Measurements from ENCODE around the gene MTHFD1. TPM values are rescaled to one million over a fixed set of nuclear protein-coding genes. Genes with fewer than 3 reads are reported as not detected.
"Not testable (repeated sequence)": the region's sequence is repeated elsewhere in the genome, so short reads cannot be mapped to it uniquely, and the experiment has no call there.

MTHFD1 gene
- total RNA-seq, result 100 to 1,000 TPM in 2 of 8 experiments, 10 to 100 TPM in 6; 13.5 to 132 (median 38.5) TPM

GRCh38 chr14:64387782-64388532 lies at the start of gene MTHFD1:
MTHFD1 (plus strand) TSS chr14:64388353; CDS start chr14:64388428, 75 bp downstream.
- ATAC-seq (replicated peaks in 6 of 8), result peak; percentile 84 to 92 (median 89)
- in situ Hi-C loops (cut with MboI; ENCODE audit: low pct_unique_long_range_greater_than_20kb in 2 of 9, low sequenced_read_pairs in 9 of 9, unreplicated experiment in 9 of 9), result no loop called here
- peak within 1 kb of the TSS; percentile 44 to 68 (median 49) for H3K4me3 ChIP-seq
- peaks cover 9% of the 10 kb centered on the region in 2 donors for H3K4me1 ChIP-seq (replicated peaks in 1 of 2)
- H3K27ac ChIP-seq, result peak within 1 kb of the TSS; percentile 66 to 87
- WGBS, 10 experiments, result 0 to 2% (median 1%) methylated on average over 1 to 17 of the region's 58 CpGs; no CpG with 5 or more reads in 6 of the 10 experiments

GRCh38 chr14:64338616-64339316 lies 49.4 kb upstream of the MTHFD1 start:
- 0 to 10% (median 0%) methylated on average over 1 to 16 of the region's 49 CpGs; no CpG with 5 or more reads in 4 of the 10 experiments for WGBS, 10 experiments

GRCh38 chr14:64340560-64341196 lies 47.5 kb upstream of the MTHFD1 start:
- ATAC-seq (replicated peaks in 6 of 8), result no peak
- no peak overlapping the region for H3K4me3 ChIP-seq
- WGBS, 10 experiments, result 80 to 100% (median 88%) methylated on average over 1 to 8 of the region's 8 CpGs; no CpG with 5 or more reads in 1 of the 10 experiments
- no peak overlapping the region for H3K27ac ChIP-seq
- H3K4me1 ChIP-seq (replicated peaks in 1 of 2), result peaks cover 7 to 19% of the 10 kb centered on the region in 2 donors
- in situ Hi-C loops (cut with MboI; ENCODE audit: low pct_unique_long_range_greater_than_20kb in 2 of 9, low sequenced_read_pairs in 9 of 9, unreplicated experiment in 9 of 9), result loop anchor here in 1 of 9 experiments (10.0 kb wide), 1 partner anchor 144 kb away; no protein-coding TSS in a partner anchor

More at GRCh38 chr14:64338616-64339316, 49.4 kb upstream of the MTHFD1 start:
- in situ Hi-C loops (cut with MboI; ENCODE audit: low pct_unique_long_range_greater_than_20kb in 2 of 9, low sequenced_read_pairs in 9 of 9, unreplicated experiment in 9 of 9), result no loop called here
- peak overlapping the region; percentile 49 to 80 (median 66) for H3K4me3 ChIP-seq
- H3K4me1 ChIP-seq (replicated peaks in 1 of 2), result peaks cover 7 to 19% of the 10 kb centered on the region in 2 donors
- ATAC-seq (replicated peaks in 6 of 8), result peak; percentile 86 to 92 (median 88)
- peak overlapping the region; percentile 84 to 87 for H3K27ac ChIP-seq

- 52 to 100% (median 90%) methylated on average over 1 to 3 of the region's 3 CpGs; no CpG with 5 or more reads in 1 of the 10 experiments for WGBS, 10 experiments
- no peak for ATAC-seq (replicated peaks in 6 of 8)
- no peak overlapping the region for H3K27ac ChIP-seq
- H3K4me1 ChIP-seq (replicated peaks in 1 of 2), result no peaks in the 10 kb centered on the region
- H3K4me3 ChIP-seq, result no peak overlapping the region
- in situ Hi-C loops (cut with MboI; ENCODE audit: low pct_unique_long_range_greater_than_20kb in 2 of 9, low sequenced_read_pairs in 9 of 9, unreplicated experiment in 9 of 9), result loop anchor here in 1 of 9 experiments (10.0 kb wide), 1 partner anchor 137 kb away; no protein-coding TSS in a partner anchor
These were observed 40.4 kb upstream of the MTHFD1 start for GRCh38 chr14:64347748-64348147.

- Histone ChIP-seq H3K4me1 (replicated peaks in 1 of 2) (no peaks in the 10 kb centered on the region), H3K27ac (no peak overlapping the region), H3K4me3 (no peak overlapping the region)
- WGBS, 10 experiments, result 61 to 94% (median 87%) methylated on average over 4 to 6 of the region's 6 CpGs
- ATAC-seq (replicated peaks in 6 of 8), result no peak
- in situ Hi-C loops (cut with MboI; ENCODE audit: low pct_unique_long_range_greater_than_20kb in 2 of 9, low sequenced_read_pairs in 9 of 9, unreplicated experiment in 9 of 9), result loop anchor here in 1 of 9 experiments (10.0 kb wide), 1 partner anchor 135 kb away; no protein-coding TSS in a partner anchor
These were observed 38.2 kb upstream of the MTHFD1 start for GRCh38 chr14:64349741-64350490.

- in situ Hi-C loops (cut with MboI; ENCODE audit: low pct_unique_long_range_greater_than_20kb in 2 of 9, low sequenced_read_pairs in 9 of 9, unreplicated experiment in 9 of 9), result no loop called here
- Histone ChIP-seq H3K4me3 (no peak overlapping the region), H3K4me1 (replicated peaks in 1 of 2) (no peaks in the 10 kb centered on the region), H3K27ac (no peak overlapping the region)
- WGBS, 10 experiments, result 50 to 100% (median 82%) methylated on average over 1 to 3 of the region's 3 CpGs
- peak in 3 of 8 experiments; percentile 47 to 83 (median 74) for ATAC-seq (replicated peaks in 6 of 8)
These were observed 24.8 kb upstream of the MTHFD1 start for GRCh38 chr14:64363265-64363846.

GRCh38 chr14:64364907-64365306 lies 23.2 kb upstream of the MTHFD1 start:
- no peaks in the 10 kb centered on the region for H3K4me1 ChIP-seq (replicated peaks in 1 of 2)
- WGBS, 10 experiments, result 17 to 100% (median 93%) methylated on average over 1 to 3 of the region's 3 CpGs; no CpG with 5 or more reads in 1 of the 10 experiments
- in situ Hi-C loops (cut with MboI; ENCODE audit: low pct_unique_long_range_greater_than_20kb in 2 of 9, low sequenced_read_pairs in 9 of 9, unreplicated experiment in 9 of 9), result no loop called here

GRCh38 chr14:64365358-64365889 lies 22.7 kb upstream of the MTHFD1 start:
- ATAC-seq (replicated peaks in 6 of 8); H3K4me1 ChIP-seq (replicated peaks in 1 of 2); H3K4me3 ChIP-seq; H3K27ac ChIP-seq; in situ Hi-C loops (cut with MboI; ENCODE audit: low pct_unique_long_range_greater_than_20kb in 2 of 9, low sequenced_read_pairs in 9 of 9, unreplicated experiment in 9 of 9): not testable (repeated sequence)
- WGBS, 10 experiments, result 57 to 100% (median 93%) methylated on average over 2 to 8 of the region's 9 CpGs

More at GRCh38 chr14:64364907-64365306, 23.2 kb upstream of the MTHFD1 start:
- Histone ChIP-seq H3K27ac (no peak overlapping the region), H3K4me3 (no peak overlapping the region)
- peak in 5 of 8 experiments; percentile 47 to 93 (median 81) for ATAC-seq (replicated peaks in 6 of 8)

- Histone ChIP-seq H3K4me1 (replicated peaks in 1 of 2) (no peaks in the 10 kb centered on the region), H3K27ac (no peak overlapping the region), H3K4me3 (no peak overlapping the region)
- no peak for ATAC-seq (replicated peaks in 6 of 8)
- in situ Hi-C loops (cut with MboI; ENCODE audit: low pct_unique_long_range_greater_than_20kb in 2 of 9, low sequenced_read_pairs in 9 of 9, unreplicated experiment in 9 of 9), result no loop called here
- WGBS, 10 experiments, result 25 to 100% (median 95%) methylated on average over 1 to 2 of the region's 2 CpGs; no CpG with 5 or more reads in 1 of the 10 experiments
These were observed 19.0 kb upstream of the MTHFD1 start for GRCh38 chr14:64369201-64369600.

- Histone ChIP-seq H3K4me3 (peak overlapping the region; percentile 44 to 68 (median 49)), H3K27ac (peak overlapping the region; percentile 66 to 87), H3K4me1 (replicated peaks in 1 of 2) (peaks cover 9% of the 10 kb centered on the region in 2 donors)
- ATAC-seq (replicated peaks in 6 of 8), result peak; percentile 2 to 23 (median 14)
- 6 to 19% (median 10%) methylated on average over 2 to 21 of the region's 28 CpGs; no CpG with 5 or more reads in 7 of the 10 experiments for WGBS, 10 experiments
- in situ Hi-C loops (cut with MboI; ENCODE audit: low pct_unique_long_range_greater_than_20kb in 2 of 9, low sequenced_read_pairs in 9 of 9, unreplicated experiment in 9 of 9), result no loop called here
These were observed 846 bp upstream of the MTHFD1 start for GRCh38 chr14:64387232-64387781.

- no peak overlapping the region for H3K27ac ChIP-seq
- peak overlapping the region; percentile 44 to 68 (median 49) for H3K4me3 ChIP-seq
- peak; percentile 1 to 5 (median 3) for ATAC-seq (replicated peaks in 6 of 8)
- WGBS, 10 experiments, result 0 to 7% (median 0%) methylated on average over 1 to 10 of the region's 18 CpGs; no CpG with 5 or more reads in 1 of the 10 experiments
- H3K4me1 ChIP-seq (replicated peaks in 1 of 2), result peaks cover 9% of the 10 kb centered on the region in 2 donors
- in situ Hi-C loops (cut with MboI; ENCODE audit: low pct_unique_long_range_greater_than_20kb in 2 of 9, low sequenced_read_pairs in 9 of 9, unreplicated experiment in 9 of 9), result no loop called here
These were observed 556 bp downstream of the MTHFD1 start for GRCh38 chr14:64388533-64389285.

All from motor neuron (in vitro differentiated cells).